Measurements from ENCODE around the gene UNC13C. TPM values are rescaled to one million over a fixed set of nuclear protein-coding genes. Genes with fewer than 3 reads are reported as not detected.

UNC13C gene
- total and polyA plus RNA-seq, 2 donors (not counting 3 experiments of a cell fraction or from before 2014, with no cell fraction given), result not detected

GRCh38 chr15:54082836-54083492, 104.7 kb downstream of the UNC13C start:
- Histone ChIP-seq H3K27ac (ENCODE audit: insufficient read depth, low read depth, low read length) (no peak overlapping the region), H3K4me3 (replicated peaks in 1 of 3; ENCODE audit: insufficient read depth in 1 of 3, low read depth in 1 of 3, low read length in 3 of 3) (no peak overlapping the region), H3K4me2 (ENCODE audit: insufficient read depth, low read length) (no peak overlapping the region), H3K36me3 (ENCODE audit: control insufficient read depth in 2 of 2, extremely low read depth in 1 of 2, insufficient read depth in 2 of 2, low read length in 2 of 2) (no peaks in the 10 kb centered on the region), H3K9me3 (replicated peaks; ENCODE audit: control insufficient read depth, insufficient read depth, low read length) (no peaks in the 10 kb centered on the region), H4K20me1 (replicated peaks; ENCODE audit: control insufficient read depth, extremely low read depth, insufficient read depth, low read length) (no peaks in the 10 kb centered on the region), H3K9me1 (replicated peaks; ENCODE audit: control insufficient read depth, extremely low read depth, insufficient read depth, low read length) (no peaks in the 10 kb centered on the region), H3K4me1 (ENCODE audit: control insufficient read depth, extremely low read depth, insufficient read depth, low read length) (no peaks in the 10 kb centered on the region), H3K79me2 (ENCODE audit: control insufficient read depth, insufficient read depth, low read length) (no peaks in the 10 kb centered on the region), H3K9ac (replicated peaks; ENCODE audit: extremely low read depth, insufficient read depth, low read length) (no peak overlapping the region), H2AFZ (ENCODE audit: low read depth, low read length) (no peak overlapping the region), H3K27me3 (ENCODE audit: control insufficient read depth in 2 of 2, insufficient read depth in 2 of 2, low read length in 2 of 2) (no peaks in the 10 kb centered on the region)
- FAIRE-seq (peak; percentile 4), DNase-seq (ENCODE audit: low read depth, low spot score) (peak; percentile 17)
- intact Hi-C loops (cut with micrococcal nuclease), result loop anchor here (2.0 to 10.0 kb wide), 4 partner anchors 1026 to 1354 kb away; no protein-coding TSS in a partner anchor
- ChIA-PET CTCF (interaction anchor here (1.8 kb wide), 1 partner anchor 1026 kb away, joined by 5 read pairs; no protein-coding TSS in a partner anchor), POLR2A (no interaction called here)
- no TSS peak for BruUV-seq (replicated peaks)
- dilution Hi-C loops (cut with MboI; ENCODE audit: extremely low pct_ligation_motif_present, low sequenced_read_pairs), result no loop called here
- TF ChIP-seq CTCF (IDR thresholded peaks at IDR 0.05; ENCODE audit: extremely low read depth in 1 of 2, insufficient read depth in 1 of 2, low read depth in 1 of 2, low read length in 2 of 2), result peak; percentile 64 to 74
- no peak for TF ChIP-seq MYC (IDR thresholded peaks at IDR 0.05; ENCODE audit: low read depth, low read length)

- intact Hi-C loops (cut with micrococcal nuclease) (loop anchor here (2.0 to 10.0 kb wide), 4 partner anchors 1025 to 1354 kb away; no protein-coding TSS in a partner anchor), dilution Hi-C loops (cut with MboI; ENCODE audit: extremely low pct_ligation_motif_present, low sequenced_read_pairs) (no loop called here)
- CTCF ChIA-PET, result interaction anchor here (1.8 kb wide), 1 partner anchor 1025 kb away, joined by 5 read pairs; no protein-coding TSS in a partner anchor
- Histone ChIP-seq H4K20me1 (replicated peaks; ENCODE audit: control insufficient read depth, extremely low read depth, insufficient read depth, low read length) (no peaks in the 10 kb centered on the region), H3K79me2 (ENCODE audit: control insufficient read depth, insufficient read depth, low read length) (no peaks in the 10 kb centered on the region), H3K27me3 (ENCODE audit: control insufficient read depth in 2 of 2, insufficient read depth in 2 of 2, low read length in 2 of 2) (no peaks in the 10 kb centered on the region), H3K9me3 (replicated peaks; ENCODE audit: control insufficient read depth, insufficient read depth, low read length) (no peaks in the 10 kb centered on the region), H2AFZ (ENCODE audit: low read depth, low read length) (no peak overlapping the region), H3K36me3 (ENCODE audit: control insufficient read depth in 2 of 2, extremely low read depth in 1 of 2, insufficient read depth in 2 of 2, low read length in 2 of 2) (no peaks in the 10 kb centered on the region), H3K4me3 (replicated peaks in 1 of 3; ENCODE audit: insufficient read depth in 1 of 3, low read depth in 1 of 3, low read length in 3 of 3) (no peak overlapping the region), H3K9ac (replicated peaks; ENCODE audit: extremely low read depth, insufficient read depth, low read length) (no peak overlapping the region), H3K9me1 (replicated peaks; ENCODE audit: control insufficient read depth, extremely low read depth, insufficient read depth, low read length) (no peaks in the 10 kb centered on the region), H3K4me1 (ENCODE audit: control insufficient read depth, extremely low read depth, insufficient read depth, low read length) (no peaks in the 10 kb centered on the region), H3K4me2 (ENCODE audit: insufficient read depth, low read length) (no peak overlapping the region), H3K27ac (ENCODE audit: insufficient read depth, low read depth, low read length) (no peak overlapping the region)
- POLR2A ChIA-PET, result no interaction called here
- no peak for DNase-seq (ENCODE audit: low read depth, low spot score)
- FAIRE-seq, result no peak
- BruUV-seq (replicated peaks), result no TSS peak
- TF ChIP-seq CTCF (IDR thresholded peaks at IDR 0.05; ENCODE audit: extremely low read depth in 1 of 2, insufficient read depth in 1 of 2, low read depth in 1 of 2, low read length in 2 of 2) (no peak), POLR2AphosphoS5 (IDR thresholded peaks at IDR 0.05; ENCODE audit: insufficient read depth, low read depth, low read length) (no peak), JUN (IDR thresholded peaks at IDR 0.05; ENCODE audit: borderline replicate concordance, insufficient read depth, insufficient read length, low read depth) (no peak), MAX (IDR thresholded peaks at IDR 0.05; ENCODE audit: insufficient read depth, insufficient read length) (no peak), MYC (IDR thresholded peaks at IDR 0.05; ENCODE audit: low read depth, low read length) (no peak), EZH2 (IDR thresholded peaks at IDR 0.05; ENCODE audit: borderline replicate concordance, low read depth, low read length, severe bottlenecking) (no peak), POLR2A (IDR thresholded peaks at IDR 0.05; ENCODE audit: low read depth, low read length) (no peak), GATA2 (IDR thresholded peaks at IDR 0.05; ENCODE audit: insufficient read depth, insufficient read length, low read depth, low read length) (no peak), FOS (IDR thresholded peaks at IDR 0.05; ENCODE audit: borderline replicate concordance, insufficient read depth, low read length) (no peak)
Observed at GRCh38 chr15:54083501-54083900, 105.3 kb downstream of the UNC13C start.

All from endothelial cell of umbilical vein (primary cell).